ENCODE results near the gene CMSS1. TPM values are rescaled to one million over a fixed set of nuclear protein-coding genes. Genes with fewer than 3 reads are reported as not detected.
A peak's percentile ranks its signal among the peaks of the same experiment; 100 is the strongest.

CMSS1 gene
- total RNA-seq, 4 donors from 2014 or later = 9.2 to 18.5 (median 12.9) TPM

DNA sequence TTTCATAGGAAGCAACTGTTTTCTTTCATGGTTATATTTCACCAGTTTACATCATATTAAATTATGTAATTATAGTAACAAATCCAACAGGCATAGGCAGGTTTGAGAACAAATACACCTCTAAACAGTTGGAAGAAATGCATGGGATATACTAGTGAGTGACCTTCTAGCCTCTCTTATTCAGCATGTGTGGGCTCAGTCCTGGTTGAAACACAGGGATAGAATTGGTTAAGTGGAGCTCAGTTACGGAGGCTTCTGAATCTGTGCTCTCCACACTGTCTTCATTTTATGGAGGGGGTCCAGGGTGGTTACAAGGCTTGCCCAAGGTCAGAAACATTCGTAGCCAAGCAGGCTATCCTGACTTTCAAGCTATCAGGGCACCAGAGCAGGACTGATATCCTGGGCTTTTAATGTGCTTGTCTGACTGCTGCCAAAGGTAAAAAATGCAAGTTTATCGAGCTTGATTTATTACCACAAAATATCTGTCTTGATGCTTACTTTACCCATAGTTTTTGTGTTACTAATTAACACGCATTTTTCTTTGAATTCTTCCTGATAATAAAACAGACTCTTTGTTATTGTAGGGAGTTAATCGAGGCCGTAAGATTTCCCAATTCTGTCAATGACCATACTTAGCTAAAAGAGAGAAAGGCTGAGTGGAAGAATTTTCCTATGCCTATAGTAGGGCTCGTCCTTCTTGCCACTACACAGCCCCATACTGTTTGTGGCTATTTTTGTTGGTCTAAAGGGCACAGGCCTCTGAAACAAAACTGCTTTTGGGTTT lies 207.1 kb downstream of the CMSS1 start:
- WGBS, 2 donors = 62 to 74% methylated on average over 7 of the region's 7 CpGs
- Histone ChIP-seq H3K27ac (peak overlapping the region; percentile 16 to 64 (median 26)), H3K36me3 (no peaks in the 10 kb centered on the region), H3K27me3 (no peaks in the 10 kb centered on the region), H3K4me1 (peaks cover 0 to 45% (median 15%) of the 10 kb centered on the region in 3 donors), H3K9me3 (no peaks in the 10 kb centered on the region), H3K4me3 (no peak overlapping the region)
- no peak for DNase-seq
- intact Hi-C loops (cut with DNase I) = no loop called here
- TF ChIP-seq, protein P1, sequence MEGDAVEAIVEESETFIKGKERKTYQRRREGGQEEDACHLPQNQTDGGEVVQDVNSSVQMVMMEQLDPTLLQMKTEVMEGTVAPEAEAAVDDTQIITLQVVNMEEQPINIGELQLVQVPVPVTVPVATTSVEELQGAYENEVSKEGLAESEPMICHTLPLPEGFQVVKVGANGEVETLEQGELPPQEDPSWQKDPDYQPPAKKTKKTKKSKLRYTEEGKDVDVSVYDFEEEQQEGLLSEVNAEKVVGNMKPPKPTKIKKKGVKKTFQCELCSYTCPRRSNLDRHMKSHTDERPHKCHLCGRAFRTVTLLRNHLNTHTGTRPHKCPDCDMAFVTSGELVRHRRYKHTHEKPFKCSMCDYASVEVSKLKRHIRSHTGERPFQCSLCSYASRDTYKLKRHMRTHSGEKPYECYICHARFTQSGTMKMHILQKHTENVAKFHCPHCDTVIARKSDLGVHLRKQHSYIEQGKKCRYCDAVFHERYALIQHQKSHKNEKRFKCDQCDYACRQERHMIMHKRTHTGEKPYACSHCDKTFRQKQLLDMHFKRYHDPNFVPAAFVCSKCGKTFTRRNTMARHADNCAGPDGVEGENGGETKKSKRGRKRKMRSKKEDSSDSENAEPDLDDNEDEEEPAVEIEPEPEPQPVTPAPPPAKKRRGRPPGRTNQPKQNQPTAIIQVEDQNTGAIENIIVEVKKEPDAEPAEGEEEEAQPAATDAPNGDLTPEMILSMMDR (IDR thresholded peaks at IDR 0.05) = no peak
- no peak for TF ChIP-seq POLR2A (IDR thresholded peaks at IDR 0.05)

DNA sequence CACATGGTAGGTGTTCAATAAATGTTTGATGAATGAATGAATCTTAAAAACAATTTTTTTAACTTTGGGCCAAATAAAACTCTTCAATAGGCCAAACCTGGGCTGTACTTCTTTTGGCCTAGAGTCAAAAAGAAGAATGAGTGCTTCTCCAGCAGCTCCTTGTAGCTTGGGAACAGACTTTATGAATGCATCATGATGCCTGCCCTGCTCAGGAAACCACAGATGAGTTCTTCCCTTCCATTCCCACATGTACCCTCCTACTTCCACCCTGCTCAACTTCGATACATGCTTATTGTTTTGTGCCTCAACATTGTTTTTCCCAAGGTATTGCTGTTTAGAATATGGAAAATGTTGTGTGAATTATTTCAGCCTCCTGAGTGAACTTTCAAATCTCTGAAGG lies 209.7 kb downstream of the CMSS1 start:
- 95 to 100% methylated on average over 1 of the region's 1 CpG for WGBS, 2 donors

DNA sequence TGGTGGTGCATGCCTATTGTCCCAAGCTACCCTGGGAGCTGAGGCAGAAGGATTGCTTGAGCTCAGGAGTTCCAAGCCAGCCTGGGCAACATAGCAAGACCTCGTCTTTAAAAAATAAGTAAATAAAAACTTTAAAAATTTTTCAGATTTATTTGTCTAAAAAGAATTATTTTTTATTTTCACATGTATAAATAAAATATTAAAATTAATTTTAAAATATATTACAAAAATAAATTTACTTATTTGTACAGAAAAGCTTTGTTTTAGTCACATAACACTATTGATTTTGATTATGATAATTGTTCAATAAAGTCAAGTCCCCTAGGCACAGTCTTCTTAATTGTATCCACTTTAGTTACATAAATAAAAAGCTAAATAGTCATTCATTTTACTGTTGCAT lies 211.4 kb downstream of the CMSS1 start:
- TF ChIP-seq POLR2A (IDR thresholded peaks at IDR 0.05) = no peak
- TF ChIP-seq, protein P1 (IDR thresholded peaks at IDR 0.05) = no peak

More for the DNA sequence above, 209.7 kb downstream of the CMSS1 start:
- Histone ChIP-seq H3K9me3 (no peaks in the 10 kb centered on the region), H3K27ac (no peak overlapping the region), H3K4me1 (peaks cover 0 to 62% (median 27%) of the 10 kb centered on the region in 3 donors), H3K27me3 (no peaks in the 10 kb centered on the region), H3K4me3 (no peak overlapping the region), H3K36me3 (no peaks in the 10 kb centered on the region)
- intact Hi-C loops (cut with DNase I) = no loop called here
- no peak for DNase-seq
- TF ChIP-seq, protein P1 (IDR thresholded peaks at IDR 0.05) = no peak
- no peak for TF ChIP-seq POLR2A (IDR thresholded peaks at IDR 0.05)

DNA sequence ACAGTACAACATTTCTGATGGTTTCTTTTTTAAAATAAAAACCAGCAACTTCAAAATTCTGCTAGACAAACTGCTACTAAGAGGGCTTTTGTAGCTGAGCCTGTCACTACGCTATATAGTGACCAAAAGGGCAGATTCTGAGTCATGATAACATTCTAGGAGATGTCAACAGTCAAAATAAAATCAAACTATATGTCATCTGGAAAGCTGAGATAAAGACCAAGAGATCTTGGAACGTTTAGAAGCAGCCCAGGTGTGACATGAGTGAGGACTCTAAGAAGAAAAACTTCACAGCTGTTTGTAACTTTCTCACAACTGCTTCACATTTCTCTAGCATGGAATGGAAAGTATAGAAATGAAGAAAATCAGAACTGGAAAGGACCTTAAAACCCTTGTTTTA lies 212.0 kb downstream of the CMSS1 start:
- Histone ChIP-seq H3K4me3 (no peak overlapping the region), H3K27me3 (no peaks in the 10 kb centered on the region), H3K4me1 (peaks cover 0 to 61% (median 34%) of the 10 kb centered on the region in 3 donors), H3K27ac (peak overlapping the region in 2 of 4 donors; percentile 20 to 63), H3K36me3 (no peaks in the 10 kb centered on the region), H3K9me3 (no peaks in the 10 kb centered on the region)
- TF ChIP-seq, protein P1 (IDR thresholded peaks at IDR 0.05) = no peak
- no peak for TF ChIP-seq POLR2A (IDR thresholded peaks at IDR 0.05)
- intact Hi-C loops (cut with DNase I) = no loop called here
- no peak for DNase-seq
- 40 to 54% methylated on average over 2 of the region's 2 CpGs for WGBS, 2 donors

More for the DNA sequence above, 211.4 kb downstream of the CMSS1 start:
- no peak overlapping the region for H3K4me3 ChIP-seq
- peaks cover 0 to 62% (median 35%) of the 10 kb centered on the region in 3 donors for H3K4me1 ChIP-seq
- H3K36me3 ChIP-seq = no peaks in the 10 kb centered on the region
- H3K27me3 ChIP-seq = no peaks in the 10 kb centered on the region
- intact Hi-C loops (cut with DNase I) = no loop called here
- no peak for DNase-seq
- 85 to 100% methylated on average over 1 of the region's 1 CpG for WGBS, 2 donors
- no peak overlapping the region for H3K27ac ChIP-seq
- no peaks in the 10 kb centered on the region for H3K9me3 ChIP-seq

DNA sequence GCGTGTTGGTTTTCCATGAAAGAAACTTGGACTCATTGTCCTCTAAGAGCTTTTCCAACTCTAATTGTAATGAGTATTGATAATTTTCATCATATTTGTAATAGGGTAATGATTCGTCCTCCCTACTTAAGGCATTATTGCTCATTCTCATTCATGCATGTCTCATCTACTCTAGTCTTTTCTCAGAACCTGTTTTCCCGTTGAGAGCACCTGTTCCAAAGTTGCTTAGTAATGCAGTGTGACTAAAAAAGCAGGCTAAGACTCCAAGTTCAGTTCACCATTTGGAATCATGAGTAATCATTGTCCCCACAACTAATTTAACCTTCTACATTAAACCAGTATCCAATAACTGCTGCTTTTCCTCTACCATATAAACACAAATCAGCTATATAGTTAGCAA lies 212.7 kb downstream of the CMSS1 start:
- Histone ChIP-seq H3K4me3 (no peak overlapping the region), H3K27ac (peak overlapping the region in 3 of 4 donors; percentile 12 to 63 (median 37)), H3K9me3 (no peaks in the 10 kb centered on the region), H3K27me3 (no peaks in the 10 kb centered on the region), H3K36me3 (no peaks in the 10 kb centered on the region), H3K4me1 (peaks cover 0 to 55% (median 34%) of the 10 kb centered on the region in 3 donors)
- intact Hi-C loops (cut with DNase I) = no loop called here
- WGBS, 2 donors = 48 to 57% methylated on average over 3 of the region's 3 CpGs
- TF ChIP-seq POLR2A (IDR thresholded peaks at IDR 0.05) = no peak
- TF ChIP-seq, protein P1 (IDR thresholded peaks at IDR 0.05) = no peak
- DNase-seq = no peak
